Measurements from ENCODE around the gene GPANK1. TPM values are rescaled to one million over a fixed set of nuclear protein-coding genes. Genes with fewer than 3 reads are reported as not detected.

GPANK1 gene
- total and polyA plus RNA-seq, 10 of the 15 experiments (the other 5 are each of a cell fraction or from before 2014, with no cell fraction given), result 11.7 to 36.3 (median 17.5) TPM

GRCh38 chr6:31680226-31681134, 15.7 kb upstream of the GPANK1 start, which contains the start of gene LY6G5C (continued):
- TF ChIP-seq, protein P1, sequence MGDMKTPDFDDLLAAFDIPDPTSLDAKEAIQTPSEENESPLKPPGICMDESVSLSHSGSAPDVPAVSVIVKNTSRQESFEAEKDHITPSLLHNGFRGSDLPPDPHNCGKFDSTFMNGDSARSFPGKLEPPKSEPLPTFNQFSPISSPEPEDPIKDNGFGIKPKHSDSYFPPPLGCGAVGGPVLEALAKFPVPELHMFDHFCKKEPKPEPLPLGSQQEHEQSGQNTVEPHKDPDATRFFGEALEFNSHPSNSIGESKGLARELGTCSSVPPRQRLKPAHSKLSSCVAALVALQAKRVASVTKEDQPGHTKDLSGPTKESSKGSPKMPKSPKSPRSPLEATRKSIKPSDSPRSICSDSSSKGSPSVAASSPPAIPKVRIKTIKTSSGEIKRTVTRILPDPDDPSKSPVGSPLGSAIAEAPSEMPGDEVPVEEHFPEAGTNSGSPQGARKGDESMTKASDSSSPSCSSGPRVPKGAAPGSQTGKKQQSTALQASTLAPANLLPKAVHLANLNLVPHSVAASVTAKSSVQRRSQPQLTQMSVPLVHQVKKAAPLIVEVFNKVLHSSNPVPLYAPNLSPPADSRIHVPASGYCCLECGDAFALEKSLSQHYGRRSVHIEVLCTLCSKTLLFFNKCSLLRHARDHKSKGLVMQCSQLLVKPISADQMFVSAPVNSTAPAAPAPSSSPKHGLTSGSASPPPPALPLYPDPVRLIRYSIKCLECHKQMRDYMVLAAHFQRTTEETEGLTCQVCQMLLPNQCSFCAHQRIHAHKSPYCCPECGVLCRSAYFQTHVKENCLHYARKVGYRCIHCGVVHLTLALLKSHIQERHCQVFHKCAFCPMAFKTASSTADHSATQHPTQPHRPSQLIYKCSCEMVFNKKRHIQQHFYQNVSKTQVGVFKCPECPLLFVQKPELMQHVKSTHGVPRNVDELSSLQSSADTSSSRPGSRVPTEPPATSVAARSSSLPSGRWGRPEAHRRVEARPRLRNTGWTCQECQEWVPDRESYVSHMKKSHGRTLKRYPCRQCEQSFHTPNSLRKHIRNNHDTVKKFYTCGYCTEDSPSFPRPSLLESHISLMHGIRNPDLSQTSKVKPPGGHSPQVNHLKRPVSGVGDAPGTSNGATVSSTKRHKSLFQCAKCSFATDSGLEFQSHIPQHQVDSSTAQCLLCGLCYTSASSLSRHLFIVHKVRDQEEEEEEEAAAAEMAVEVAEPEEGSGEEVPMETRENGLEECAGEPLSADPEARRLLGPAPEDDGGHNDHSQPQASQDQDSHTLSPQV (IDR thresholded peaks at IDR 0.05), result 0 out of 2 replicates have a peak, but pooled peaks have one; percentile 27
- TF ChIP-seq MTA2 (IDR thresholded peaks at IDR 0.05; ENCODE audit: low read depth), result no peak
- TF ChIP-seq RFX5 (IDR thresholded peaks at IDR 0.05; ENCODE audit: low read depth, low read length), result no peak
- no peak for TF ChIP-seq MYC (IDR thresholded peaks at IDR 0.05; ENCODE audit: insufficient read depth, insufficient read length, insufficient replicate concordance, low read length, severe bottlenecking)
- no peak for TF ChIP-seq SMAD5 (IDR thresholded peaks at IDR 0.05; ENCODE audit: low read depth)
- no peak for TF ChIP-seq BRCA1 (IDR thresholded peaks at IDR 0.05; ENCODE audit: low read depth, low read length)
- TF ChIP-seq SIX5 (IDR thresholded peaks at IDR 0.05; ENCODE audit: low read depth, low read length, severe bottlenecking), result no peak
- TF ChIP-seq SIN3A (IDR thresholded peaks at IDR 0.05; ENCODE audit: low read depth, low read length), result no peak
- TF ChIP-seq NBN (IDR thresholded peaks at IDR 0.05), result peak; percentile 57; the same call in 1 of the 2 replicates
- TF ChIP-seq RUNX3 (IDR thresholded peaks at IDR 0.05; ENCODE audit: low read length), result peak; percentile 5; the same call in 1 of the 2 replicates
- TF ChIP-seq, protein P2, sequence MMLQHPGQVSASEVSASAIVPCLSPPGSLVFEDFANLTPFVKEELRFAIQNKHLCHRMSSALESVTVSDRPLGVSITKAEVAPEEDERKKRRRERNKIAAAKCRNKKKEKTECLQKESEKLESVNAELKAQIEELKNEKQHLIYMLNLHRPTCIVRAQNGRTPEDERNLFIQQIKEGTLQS (IDR thresholded peaks at IDR 0.05; ENCODE audit: borderline replicate concordance, extremely low read depth, low read depth, low read length), result no peak
- no peak for TF ChIP-seq ZSCAN29 (IDR thresholded peaks at IDR 0.05)
- peak; percentile 74 to 91 (median 75); a peak in 5 of 6 replicates for TF ChIP-seq CTCF (IDR thresholded peaks at IDR 0.05 in 2 of 3, conservative IDR thresholded peaks at IDR 0.05 in 1 of 3; ENCODE audit: control insufficient read depth in 2 of 3, extremely low read depth in 1 of 3, insufficient read depth in 1 of 3, low read depth in 3 of 3, low read length in 3 of 3)
- peak; percentile 50; the same call in 1 of the 2 replicates for TF ChIP-seq HDGF (IDR thresholded peaks at IDR 0.05)
- TF ChIP-seq WRNIP1 (IDR thresholded peaks at IDR 0.05; ENCODE audit: borderline replicate concordance, low read depth, low read length), result no peak
- TF ChIP-seq ELK1 (IDR thresholded peaks at IDR 0.05; ENCODE audit: low read depth, low read length), result no peak
- TF ChIP-seq PML (IDR thresholded peaks at IDR 0.05; ENCODE audit: low read length), result no peak
- TF ChIP-seq SKIL (IDR thresholded peaks at IDR 0.05; ENCODE audit: low read depth, poor library complexity, severe bottlenecking), result no peak
- TF ChIP-seq NRF1 (conservative IDR thresholded peaks at IDR 0.05; ENCODE audit: low read depth, low read length), result 0 out of 2 replicates have a peak, but pooled peaks have one; percentile 7

All from GM12878 (cell line).